ENCODE data around the gene SDF4.

Gene SDF4

GRCh38 chr1:1226566-1227362 is 5.0 kb downstream of the SDF4 start:
- no peak for DNase-seq

DNA sequence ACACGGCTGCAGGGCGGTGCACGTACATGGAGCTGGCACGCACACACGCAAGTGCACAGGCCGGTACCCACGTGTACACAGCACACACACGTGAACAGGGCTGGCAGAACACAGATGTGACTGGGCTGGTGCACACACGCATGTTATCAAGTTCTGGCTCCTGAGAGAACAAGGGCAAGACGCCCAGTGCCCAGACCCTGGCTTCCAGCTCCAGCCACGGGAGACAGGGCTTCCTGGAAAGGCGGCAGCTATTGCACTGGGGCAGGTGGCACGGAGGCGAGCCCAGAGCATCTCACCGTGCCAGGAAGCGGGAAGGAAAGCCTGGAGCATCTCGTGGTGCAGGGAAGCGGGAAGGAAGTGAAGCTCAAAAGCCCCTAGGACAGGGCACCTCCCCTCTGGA is 5.9 kb downstream of the SDF4 start:
- DNase-seq = no peak

DNA sequence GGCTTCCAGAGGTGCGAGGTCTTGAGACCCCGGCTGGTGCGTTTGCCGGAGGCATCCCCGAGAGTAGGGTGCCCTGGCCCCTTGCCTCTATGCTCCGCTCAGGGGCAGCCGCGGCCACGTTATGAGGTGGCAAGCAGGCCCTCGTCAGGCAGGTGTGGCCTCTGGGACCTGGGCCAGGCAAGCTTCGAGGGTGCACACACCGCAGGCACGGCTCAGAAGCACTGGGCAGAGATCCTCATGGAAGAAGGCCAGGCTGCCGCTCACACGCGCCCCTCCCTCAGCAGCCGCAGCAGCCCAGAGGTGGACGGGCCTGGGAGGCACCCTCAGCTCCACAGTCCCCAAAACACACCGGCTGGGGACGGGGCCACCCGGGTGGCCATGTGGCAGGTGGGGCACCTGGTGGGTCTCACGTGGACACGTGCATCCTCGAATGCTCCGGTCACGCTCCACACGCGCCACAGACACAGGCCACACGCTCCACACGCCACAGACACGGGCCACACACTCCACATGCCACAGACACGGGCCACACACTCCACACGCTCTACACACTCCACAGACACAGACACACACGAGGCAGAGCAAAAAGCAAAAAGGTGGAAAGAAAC is 6.5 kb downstream of the SDF4 start:
- no peak for DNase-seq

DNA sequence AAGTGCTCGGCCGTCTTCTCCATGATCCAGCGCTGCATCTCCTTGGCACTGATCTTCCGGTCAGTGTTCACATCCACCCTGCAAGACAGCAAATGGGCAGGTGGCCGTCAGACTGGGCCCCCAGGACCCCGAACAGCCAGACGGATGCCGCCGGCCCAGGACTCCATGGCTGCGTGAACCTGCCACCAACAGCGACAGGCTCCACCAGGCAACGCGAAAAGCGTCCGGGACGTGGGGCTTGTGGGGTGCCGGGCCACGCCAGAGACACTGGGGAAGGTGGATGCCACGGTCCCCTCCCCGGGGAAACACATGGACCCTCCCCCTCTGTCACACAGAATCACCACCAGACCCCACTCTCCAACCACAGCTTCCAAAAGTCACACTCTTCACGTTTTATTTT is 7.9 kb downstream of the SDF4 start:
- no peak for DNase-seq

- no peak for DNase-seq
Observed at GRCh38 chr1:1223321-1223720, 8.5 kb downstream of the SDF4 start.

DNA sequence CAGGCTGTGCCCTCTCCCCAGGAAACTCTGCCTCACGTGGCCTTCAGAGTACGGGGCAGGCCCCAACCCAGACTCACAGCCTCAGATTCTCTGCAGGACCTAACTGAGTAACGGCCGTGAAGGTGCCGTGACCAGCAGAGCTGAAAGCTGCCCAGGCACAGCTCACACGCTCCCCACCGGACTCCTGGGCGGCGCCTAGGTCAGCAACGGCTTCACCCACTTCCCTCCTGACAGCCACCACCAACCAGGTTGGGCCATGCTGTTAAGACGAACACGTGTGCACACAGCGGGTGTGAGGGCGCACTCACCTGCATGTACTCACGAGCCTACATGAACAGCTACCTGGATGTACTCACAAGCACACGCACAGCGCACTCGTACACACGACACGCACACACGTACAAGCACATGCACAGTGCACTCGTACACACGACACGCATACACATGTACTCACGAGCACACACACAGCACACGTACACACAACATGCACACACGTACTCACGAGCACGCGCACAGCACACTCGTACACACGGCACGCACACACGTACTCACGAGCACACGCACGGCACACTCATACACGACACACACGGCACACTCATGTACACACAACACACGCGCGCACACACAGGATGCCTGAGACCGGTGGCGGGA is 9.1 kb downstream of the SDF4 start:
- DNase-seq = no peak

- no peak for DNase-seq
Observed at GRCh38 chr1:1221887-1222574, 9.8 kb downstream of the SDF4 start.

DNA sequence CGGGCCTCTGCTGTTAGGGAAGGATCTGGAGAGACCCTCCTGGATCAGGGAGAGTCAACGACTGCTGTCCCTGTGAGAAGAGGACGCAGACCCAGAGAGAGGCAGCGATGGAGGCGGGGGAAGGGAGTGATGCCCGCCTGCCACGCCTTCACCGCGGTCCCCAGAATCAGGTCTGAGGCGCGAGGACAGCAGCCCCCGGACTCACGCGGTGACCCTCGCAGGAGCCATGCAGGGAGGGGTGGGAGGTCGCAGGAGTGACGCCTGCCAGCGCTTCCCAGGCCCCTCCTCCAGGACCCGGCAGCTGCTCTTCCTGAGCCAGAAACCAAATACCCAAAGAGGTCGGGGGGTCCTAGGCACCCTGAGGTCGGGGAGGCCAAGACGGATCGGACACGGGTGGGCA is 11.6 kb downstream of the SDF4 start:
- no peak for DNase-seq

DNA sequence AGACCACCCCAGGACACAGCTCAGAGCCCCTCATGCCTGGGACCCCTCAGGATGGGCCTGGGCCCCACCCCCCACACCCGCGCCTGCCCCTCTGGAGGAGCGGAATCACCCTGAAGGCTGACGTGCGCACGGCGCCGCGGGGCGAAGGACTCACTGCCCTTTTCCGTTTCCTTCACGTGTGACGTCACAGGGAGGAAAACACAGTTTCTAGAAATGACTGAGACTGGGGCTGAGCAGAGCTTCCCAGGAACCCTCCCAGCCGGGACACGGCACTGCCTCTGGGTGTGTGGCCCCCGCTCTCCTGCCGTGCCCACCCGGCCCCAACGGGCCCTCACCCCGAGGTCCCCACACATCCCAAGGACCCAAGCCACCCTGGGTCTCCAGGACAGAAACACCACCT is 12.5 kb downstream of the SDF4 start:
- no peak for DNase-seq

GRCh38 chr1:1218524-1219200 is 13.1 kb downstream of the SDF4 start:
- no peak for DNase-seq

DNA sequence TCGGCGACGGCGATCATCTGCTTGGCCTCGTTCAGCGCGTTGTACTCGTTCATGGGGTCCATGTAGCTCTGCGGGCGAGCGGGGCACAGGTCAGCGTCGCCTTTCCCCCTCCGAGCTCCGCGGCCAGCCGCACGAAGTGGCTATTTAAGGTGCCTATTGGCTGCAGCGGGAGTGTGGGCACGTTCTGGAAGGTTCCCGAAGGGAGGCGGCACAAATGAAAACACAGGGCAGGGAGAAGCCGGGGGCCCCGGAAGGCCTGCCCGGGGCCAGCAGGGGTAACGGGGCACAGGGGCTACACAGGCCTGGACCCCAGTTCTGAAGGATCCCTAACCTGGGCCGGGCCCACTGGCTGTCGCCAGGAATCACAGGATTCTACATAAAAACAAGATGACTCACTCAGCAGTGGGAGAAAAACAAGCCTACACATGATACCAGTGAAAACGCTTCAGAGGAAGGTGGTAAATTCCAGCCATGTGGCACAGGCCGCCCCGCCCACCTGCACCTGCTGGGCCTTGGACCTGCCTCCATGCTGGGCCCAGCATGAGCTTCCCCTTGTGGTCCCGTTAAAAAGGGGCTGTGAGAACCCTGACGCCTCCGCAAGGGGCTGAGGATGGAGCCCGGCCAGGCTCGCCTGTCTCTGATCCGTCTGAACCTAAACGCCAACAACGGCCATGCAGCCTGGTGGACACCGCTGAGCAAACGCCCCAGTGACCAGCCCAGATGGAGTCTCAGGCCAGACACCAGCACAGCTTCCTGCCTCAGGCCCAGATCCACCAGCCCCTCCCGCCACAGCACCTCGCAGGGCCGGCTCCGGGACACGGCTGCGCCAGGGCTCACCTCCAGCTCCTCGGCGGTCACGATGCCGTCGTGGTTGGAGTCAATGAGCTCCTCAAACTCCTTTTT is 13.9 kb downstream of the SDF4 start:
- DNase-seq = no peak

- DNase-seq = no peak
Observed at GRCh38 chr1:1216770-1217620, 14.8 kb downstream of the SDF4 start.

- DNase-seq = no peak
Observed at GRCh38 chr1:1215881-1216605, 15.8 kb downstream of the SDF4 start.

DNA sequence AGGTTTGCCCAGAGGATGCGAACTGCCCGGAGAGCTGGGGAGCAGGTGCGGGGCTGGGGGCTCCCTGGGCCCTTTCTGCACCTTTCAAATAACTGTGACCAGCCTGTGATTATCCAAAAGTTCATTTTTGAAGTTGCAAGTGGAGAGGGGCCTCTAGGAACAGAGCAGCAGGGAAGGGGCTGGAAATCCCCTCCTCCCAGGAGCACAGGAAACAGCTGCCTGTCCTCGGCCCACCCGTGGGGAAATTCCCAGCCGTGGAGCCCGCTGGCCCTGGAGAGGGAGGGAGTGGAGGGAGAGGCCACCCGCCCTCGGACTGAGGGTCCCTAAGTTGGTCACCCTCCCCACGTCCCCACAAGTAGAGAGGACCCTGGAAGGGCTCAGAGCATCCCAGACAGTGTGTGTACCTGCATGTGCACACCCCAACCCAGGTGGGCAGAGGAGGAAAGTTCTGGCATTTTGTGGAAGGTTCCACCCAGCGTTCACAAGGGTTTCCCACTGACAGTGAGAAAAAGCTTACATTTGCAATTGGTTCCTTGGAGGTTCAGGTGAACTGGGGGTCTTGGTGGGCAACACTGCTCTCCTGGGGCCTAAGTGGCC is 16.6 kb downstream of the SDF4 start:
- no peak for DNase-seq

GRCh38 chr1:1213345-1214265 is 18.2 kb downstream of the SDF4 start, which contains the start of gene TNFRSF4:
TNFRSF4 (minus strand) TSS chr1:1214153; CDS start chr1:1214127, 26 bp downstream.
- no peak for DNase-seq

DNA sequence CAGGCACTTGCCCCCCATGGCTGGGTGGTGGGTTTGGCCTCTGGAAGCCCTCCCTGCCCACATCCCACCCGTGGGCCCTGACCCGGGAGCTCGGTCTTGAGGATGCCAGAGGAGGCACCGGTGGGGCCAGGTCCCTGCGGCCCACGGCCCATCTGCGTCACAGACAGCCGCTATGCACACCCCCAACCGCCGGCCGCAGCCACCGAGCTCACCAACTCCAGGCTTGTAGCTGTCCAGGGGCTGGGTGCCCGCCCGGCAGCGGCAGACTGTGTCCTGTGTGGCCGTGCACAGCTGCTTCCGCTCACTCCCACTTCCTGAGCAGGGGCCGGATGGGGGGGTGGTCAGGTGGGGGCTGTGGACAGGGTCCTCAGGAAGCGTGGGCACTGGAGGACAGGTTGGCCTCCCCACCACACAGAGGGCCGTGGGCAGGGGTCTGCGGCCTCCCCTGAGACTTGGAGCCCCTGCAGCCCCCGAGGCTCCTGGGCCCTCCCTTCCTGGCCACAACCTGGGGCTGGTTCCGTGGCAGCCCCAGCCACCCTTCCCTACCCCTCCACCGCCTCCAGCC is 18.9 kb downstream of the SDF4 start:
- DNase-seq = no peak

- no peak for DNase-seq
Observed at GRCh38 chr1:1211541-1212441, 20.0 kb downstream of the SDF4 start.

Data from NCI-H2029 treated with DMSO at 0.1 percent for 48 hours (cell line).